HepG2 (cell line): Measurements from ENCODE around the gene XRN1. TPM values are rescaled to one million over a fixed set of nuclear protein-coding genes. Genes with fewer than 3 reads are reported as not detected.

Source experiments
- CHD4 ChIP-seq: fragments of 200-600 bp; sonication (generic); IDR thresholded peaks from 2 replicates; pipeline ENCODE4 v1.7.0; 2017; ENCODE audit warnings: mild to moderate bottlenecking, low read length, borderline replicate concordance
- HNRNPLL ChIP-seq: fragments of 200-400 bp; formaldehyde crosslinking; IDR thresholded peaks from 2 replicates; pipeline ENCODE4 v1.6.1; 2017; ENCODE audit warnings: mild to moderate bottlenecking, low read depth, low read length; ENCODE audit not compliant: poor library complexity, severe bottlenecking
- ONECUT2 ChIP-seq: sonication (generic); formaldehyde crosslinking; IDR thresholded peaks from 2 replicates; pipeline ENCODE4 v1.4.0; 2020; ENCODE audit warnings: missing genetic modification reagents
- SNAPC2 ChIP-seq: sonication (generic); formaldehyde crosslinking; IDR thresholded peaks from 2 replicates; pipeline ENCODE4 v1.8.1; 2022; ENCODE audit warnings: mild to moderate bottlenecking, missing genetic modification reagents
- SYNCRIP ChIP-seq: fragments of 200-400 bp; formaldehyde crosslinking; IDR thresholded peaks from 2 replicates; pipeline ENCODE4 v1.6.1; 2018; ENCODE audit warnings: mild to moderate bottlenecking, low read depth, low read length; ENCODE audit not compliant: insufficient read depth
- THYN1 ChIP-seq: sonication (generic); formaldehyde crosslinking; IDR thresholded peaks from 2 replicates; pipeline ENCODE4 v1.8.1; 2023; ENCODE audit warnings: low read depth, mild to moderate bottlenecking, moderate library complexity, missing genetic modification reagents, borderline replicate concordance
- ZBTB3 ChIP-seq: sonication (generic); formaldehyde crosslinking; IDR thresholded peaks from 2 replicates; pipeline ENCODE4 v1.4.0; 2020; ENCODE audit warnings: low read depth, mild to moderate bottlenecking, moderate library complexity, missing genetic modification reagents, borderline replicate concordance
- ZNF547 ChIP-seq: sonication (generic); formaldehyde crosslinking; IDR thresholded peaks from 2 replicates; pipeline ENCODE4 v1.5.1; 2020; ENCODE audit warnings: mild to moderate bottlenecking, missing genetic modification reagents
- ZNF614 ChIP-seq: IDR thresholded peaks from 2 replicates; pipeline ENCODE4 v1.6.1; 2018; ENCODE audit warnings: missing biosample characterization, missing genetic modification reagents, inconsistent platforms, borderline replicate concordance
- ZNF720 ChIP-seq: sonication (generic); formaldehyde crosslinking; IDR thresholded peaks from 2 replicates; pipeline ENCODE4 v1.4.0; 2020; ENCODE audit warnings: missing genetic modification reagents
- ZNF761 ChIP-seq: sonication (generic); formaldehyde crosslinking; conservative IDR thresholded peaks from 2 replicates; pipeline ENCODE4 v1.4.0; 2020; ENCODE audit warnings: mild to moderate bottlenecking, missing genetic modification reagents
- ZNF782 ChIP-seq: sonication (generic); formaldehyde crosslinking; IDR thresholded peaks from 2 replicates; pipeline ENCODE4 v1.4.0; 2020; ENCODE audit warnings: missing genetic modification reagents, mild to moderate bottlenecking, borderline replicate concordance
- polyA plus RNA-seq, 8 experiments: library from polyadenylated mRNA; depleted of rRNA in 3 of 8; stranded (reverse) in 7 of 8; unstranded in 1 of 8; fragments of >200 nt; fragmentation: Illumina TruSeq in 4 of 8; extraction: Trizol in 4 of 8; gene quantifications; 2 replicates each; pipeline versions ENCODE4 v1.2.1 to v1.2.3, GENCODE V29; 2011 to 2016; ENCODE audit warnings: low read depth in 4 of 8, missing spikeins in 1 of 8, mixed read lengths in 1 of 8; ENCODE audit not compliant: insufficient read depth in 1 of 8
- total RNA-seq, 5 experiments: library from RNA; depleted of rRNA; stranded (reverse); fragments of >200 nt; fragmentation: Illumina TruSeq; extraction: Trizol; gene quantifications; 2 replicates each; pipeline ENCODE4 v1.2.3, GENCODE V29; 2016; ENCODE audit warnings: low read depth in 1 of 5
- TF ChIP-seq, protein P1 (sequence below): sonication (generic); formaldehyde crosslinking; IDR thresholded peaks from 2 replicates; pipeline ENCODE4 v1.8.1; 2022; ENCODE audit warnings: low read depth, mild to moderate bottlenecking, missing genetic modification reagents
- TF ChIP-seq, protein P2 (sequence below): sonication (generic); formaldehyde crosslinking; IDR thresholded peaks from 2 replicates; pipeline ENCODE4 v1.4.0; 2020; ENCODE audit warnings: missing genetic modification reagents, borderline replicate concordance
- TF ChIP-seq, protein P3 (sequence below): sonication (generic); formaldehyde crosslinking; IDR thresholded peaks from 2 replicates; pipeline ENCODE4 v1.4.0; 2020; ENCODE audit warnings: missing genetic modification reagents
- TF ChIP-seq, protein P4 (sequence below): sonication (generic); formaldehyde crosslinking; IDR thresholded peaks from 2 replicates; pipeline ENCODE4 v1.5.0; 2020; ENCODE audit warnings: mild to moderate bottlenecking, missing genetic modification reagents, borderline replicate concordance

Gene XRN1
- total and polyA plus RNA-seq, 2 of the 13 experiments (the other 11 are each of a cell fraction or from before 2014, with no cell fraction given): 13.2 to 13.3 TPM

DNA sequence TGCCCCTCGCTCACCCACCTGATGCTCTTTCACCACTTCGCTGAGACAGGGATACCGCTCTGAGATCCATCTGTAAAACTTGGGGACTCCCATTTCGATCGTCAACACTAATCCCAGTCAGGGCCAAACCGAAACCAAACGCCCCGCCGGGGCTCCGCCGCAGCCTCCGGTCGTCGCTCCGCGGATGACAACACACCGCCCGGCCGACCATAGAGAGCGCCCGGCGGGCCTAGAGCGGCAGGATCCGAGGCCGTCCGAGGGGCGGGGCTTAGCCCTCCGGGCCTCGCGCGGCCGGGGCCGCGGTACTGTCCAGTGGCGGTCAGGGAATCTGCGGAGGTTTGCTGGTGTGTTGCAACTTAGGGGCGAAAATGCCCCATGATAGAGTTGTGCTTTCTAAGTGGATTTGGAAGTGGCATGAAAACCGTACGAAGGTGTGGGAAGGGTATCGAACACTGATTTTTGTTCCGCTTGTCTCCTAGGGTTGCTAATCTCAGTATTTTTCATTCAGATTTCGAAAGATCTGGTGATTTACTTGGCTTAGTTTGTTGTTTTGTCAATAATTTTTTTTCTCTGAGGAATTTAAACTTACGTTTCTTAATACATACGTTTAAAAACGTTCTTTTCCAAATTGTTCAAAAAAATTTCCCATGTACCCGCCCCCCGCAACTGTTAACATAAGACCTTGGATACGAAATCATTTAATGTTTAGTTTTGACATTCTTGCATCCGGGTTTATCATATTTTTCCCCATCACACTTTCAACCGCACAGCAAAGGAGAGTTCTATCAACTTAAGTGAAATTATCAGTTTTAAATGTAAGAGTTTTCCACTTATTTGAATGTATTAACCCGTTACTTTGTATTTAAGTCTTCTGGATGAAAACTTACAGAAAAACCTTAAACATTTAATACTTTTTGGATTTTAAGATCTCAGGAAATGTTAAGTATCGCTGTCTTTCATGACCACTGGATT is at the start of gene XRN1 (continued):
- TF ChIP-seq, protein P1, sequence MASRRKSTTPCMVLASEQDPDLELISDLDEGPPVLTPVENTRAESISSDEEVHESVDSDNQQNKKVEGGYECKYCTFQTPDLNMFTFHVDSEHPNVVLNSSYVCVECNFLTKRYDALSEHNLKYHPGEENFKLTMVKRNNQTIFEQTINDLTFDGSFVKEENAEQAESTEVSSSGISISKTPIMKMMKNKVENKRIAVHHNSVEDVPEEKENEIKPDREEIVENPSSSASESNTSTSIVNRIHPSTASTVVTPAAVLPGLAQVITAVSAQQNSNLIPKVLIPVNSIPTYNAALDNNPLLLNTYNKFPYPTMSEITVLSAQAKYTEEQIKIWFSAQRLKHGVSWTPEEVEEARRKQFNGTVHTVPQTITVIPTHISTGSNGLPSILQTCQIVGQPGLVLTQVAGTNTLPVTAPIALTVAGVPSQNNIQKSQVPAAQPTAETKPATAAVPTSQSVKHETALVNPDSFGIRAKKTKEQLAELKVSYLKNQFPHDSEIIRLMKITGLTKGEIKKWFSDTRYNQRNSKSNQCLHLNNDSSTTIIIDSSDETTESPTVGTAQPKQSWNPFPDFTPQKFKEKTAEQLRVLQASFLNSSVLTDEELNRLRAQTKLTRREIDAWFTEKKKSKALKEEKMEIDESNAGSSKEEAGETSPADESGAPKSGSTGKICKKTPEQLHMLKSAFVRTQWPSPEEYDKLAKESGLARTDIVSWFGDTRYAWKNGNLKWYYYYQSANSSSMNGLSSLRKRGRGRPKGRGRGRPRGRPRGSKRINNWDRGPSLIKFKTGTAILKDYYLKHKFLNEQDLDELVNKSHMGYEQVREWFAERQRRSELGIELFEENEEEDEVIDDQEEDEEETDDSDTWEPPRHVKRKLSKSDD (CRISPR knock-in tag): no peak
- TF ChIP-seq, protein P2, sequence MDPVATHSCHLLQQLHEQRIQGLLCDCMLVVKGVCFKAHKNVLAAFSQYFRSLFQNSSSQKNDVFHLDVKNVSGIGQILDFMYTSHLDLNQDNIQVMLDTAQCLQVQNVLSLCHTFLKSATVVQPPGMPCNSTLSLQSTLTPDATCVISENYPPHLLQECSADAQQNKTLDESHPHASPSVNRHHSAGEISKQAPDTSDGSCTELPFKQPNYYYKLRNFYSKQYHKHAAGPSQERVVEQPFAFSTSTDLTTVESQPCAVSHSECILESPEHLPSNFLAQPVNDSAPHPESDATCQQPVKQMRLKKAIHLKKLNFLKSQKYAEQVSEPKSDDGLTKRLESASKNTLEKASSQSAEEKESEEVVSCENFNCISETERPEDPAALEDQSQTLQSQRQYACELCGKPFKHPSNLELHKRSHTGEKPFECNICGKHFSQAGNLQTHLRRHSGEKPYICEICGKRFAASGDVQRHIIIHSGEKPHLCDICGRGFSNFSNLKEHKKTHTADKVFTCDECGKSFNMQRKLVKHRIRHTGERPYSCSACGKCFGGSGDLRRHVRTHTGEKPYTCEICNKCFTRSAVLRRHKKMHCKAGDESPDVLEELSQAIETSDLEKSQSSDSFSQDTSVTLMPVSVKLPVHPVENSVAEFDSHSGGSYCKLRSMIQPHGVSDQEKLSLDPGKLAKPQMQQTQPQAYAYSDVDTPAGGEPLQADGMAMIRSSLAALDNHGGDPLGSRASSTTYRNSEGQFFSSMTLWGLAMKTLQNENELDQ: no peak
- TF ChIP-seq ZNF782 (CRISPR knock-in tag) (no peak), ZNF614 (CRISPR knock-in tag) (no peak; the same call in 1 of the 2 replicates), ONECUT2 (CRISPR knock-in tag) (no peak), ZBTB3 (CRISPR knock-in tag) (no peak), THYN1 (no peak), ZNF547 (peak; percentile 90), ZNF761 (CRISPR knock-in tag) (peak; percentile 38; the same call in 1 of the 2 replicates), SNAPC2 (CRISPR knock-in tag) (no peak), SYNCRIP (no peak), HNRNPLL (peak; percentile 81), ZNF720 (no peak), CHD4 (no peak)
- TF ChIP-seq, protein P3, sequence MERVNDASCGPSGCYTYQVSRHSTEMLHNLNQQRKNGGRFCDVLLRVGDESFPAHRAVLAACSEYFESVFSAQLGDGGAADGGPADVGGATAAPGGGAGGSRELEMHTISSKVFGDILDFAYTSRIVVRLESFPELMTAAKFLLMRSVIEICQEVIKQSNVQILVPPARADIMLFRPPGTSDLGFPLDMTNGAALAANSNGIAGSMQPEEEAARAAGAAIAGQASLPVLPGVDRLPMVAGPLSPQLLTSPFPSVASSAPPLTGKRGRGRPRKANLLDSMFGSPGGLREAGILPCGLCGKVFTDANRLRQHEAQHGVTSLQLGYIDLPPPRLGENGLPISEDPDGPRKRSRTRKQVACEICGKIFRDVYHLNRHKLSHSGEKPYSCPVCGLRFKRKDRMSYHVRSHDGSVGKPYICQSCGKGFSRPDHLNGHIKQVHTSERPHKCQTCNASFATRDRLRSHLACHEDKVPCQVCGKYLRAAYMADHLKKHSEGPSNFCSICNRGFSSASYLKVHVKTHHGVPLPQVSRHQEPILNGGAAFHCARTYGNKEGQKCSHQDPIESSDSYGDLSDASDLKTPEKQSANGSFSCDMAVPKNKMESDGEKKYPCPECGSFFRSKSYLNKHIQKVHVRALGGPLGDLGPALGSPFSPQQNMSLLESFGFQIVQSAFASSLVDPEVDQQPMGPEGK (CRISPR knock-in tag): peak; percentile 27
- TF ChIP-seq, protein P4, sequence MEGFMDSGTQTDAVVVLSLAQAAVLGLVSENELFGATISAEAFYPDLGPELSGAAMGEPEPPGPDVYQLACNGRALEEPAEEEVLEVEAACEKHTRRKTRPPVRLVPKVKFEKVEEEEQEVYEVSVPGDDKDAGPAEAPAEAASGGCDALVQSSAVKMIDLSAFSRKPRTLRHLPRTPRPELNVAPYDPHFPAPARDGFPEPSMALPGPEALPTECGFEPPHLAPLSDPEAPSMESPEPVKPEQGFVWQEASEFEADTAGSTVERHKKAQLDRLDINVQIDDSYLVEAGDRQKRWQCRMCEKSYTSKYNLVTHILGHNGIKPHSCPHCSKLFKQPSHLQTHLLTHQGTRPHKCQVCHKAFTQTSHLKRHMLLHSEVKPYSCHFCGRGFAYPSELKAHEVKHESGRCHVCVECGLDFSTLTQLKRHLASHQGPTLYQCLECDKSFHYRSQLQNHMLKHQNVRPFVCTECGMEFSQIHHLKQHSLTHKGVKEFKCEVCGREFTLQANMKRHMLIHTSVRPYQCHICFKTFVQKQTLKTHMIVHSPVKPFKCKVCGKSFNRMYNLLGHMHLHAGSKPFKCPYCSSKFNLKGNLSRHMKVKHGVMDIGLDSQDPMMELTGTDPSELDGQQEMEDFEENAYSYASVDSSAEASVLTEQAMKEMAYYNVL (CRISPR knock-in tag): peak; percentile 63; the same call in 1 of the 2 replicates
